GM12872 (cell line): Measurements from ENCODE around the gene SH3GL2.

Source experiments
- TF ChIP-seq, protein P1 (sequence below): IDR thresholded peaks from 3 replicates; pipeline ENCODE4 v1.5.1; 2011; ENCODE audit warnings: low read depth, mild to moderate bottlenecking, low read length, moderate library complexity; ENCODE audit not compliant: insufficient read depth

SH3GL2 gene

DNA sequence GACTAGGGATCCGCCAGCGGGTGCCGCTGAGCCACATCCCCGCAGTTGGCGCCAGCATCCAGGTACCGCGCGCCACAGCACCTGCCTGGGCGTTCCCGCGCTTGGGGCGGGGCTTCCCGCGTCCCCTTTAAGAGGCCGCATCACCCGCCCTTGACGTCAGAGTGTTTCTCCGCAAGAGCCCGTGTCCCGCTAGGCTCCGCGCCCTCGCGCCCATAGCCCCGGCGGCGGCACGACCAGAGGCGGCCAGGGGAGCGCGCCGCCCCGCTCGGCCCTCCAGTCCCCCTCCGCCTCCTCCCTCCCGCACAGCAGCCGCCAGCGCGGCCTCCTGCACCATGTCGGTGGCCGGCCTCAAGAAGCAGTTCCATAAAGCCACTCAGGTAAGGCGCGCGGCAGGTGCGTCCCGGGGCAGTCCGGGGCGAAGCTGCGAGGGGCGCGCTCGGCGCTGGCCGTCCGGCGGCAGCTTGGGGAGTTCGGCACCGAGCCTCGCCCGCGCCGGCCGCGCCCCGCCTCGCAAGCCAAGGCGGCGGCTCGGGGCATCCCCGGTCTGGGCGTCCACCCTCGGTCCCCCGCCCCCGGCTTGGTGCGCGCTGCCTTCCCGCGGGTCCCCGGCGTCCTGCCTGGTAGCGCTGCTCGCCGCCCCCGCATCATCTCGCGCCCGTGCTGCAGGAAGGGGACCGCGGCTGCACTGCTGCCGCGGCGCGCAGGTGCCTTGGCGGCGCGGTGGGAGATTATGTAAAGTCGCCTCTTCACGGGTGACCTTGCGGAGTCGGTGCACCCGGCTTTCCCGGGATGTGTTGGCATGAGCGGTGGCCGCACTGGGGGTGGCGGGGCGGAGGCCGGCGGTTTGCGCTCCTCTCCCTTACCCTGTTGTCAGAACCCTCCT lies at the start of gene SH3GL2:
TSS of gene SH3GL2 (plus strand) at position 156 of the 883 bp plus-strand sequence.
- TF ChIP-seq, protein P1, sequence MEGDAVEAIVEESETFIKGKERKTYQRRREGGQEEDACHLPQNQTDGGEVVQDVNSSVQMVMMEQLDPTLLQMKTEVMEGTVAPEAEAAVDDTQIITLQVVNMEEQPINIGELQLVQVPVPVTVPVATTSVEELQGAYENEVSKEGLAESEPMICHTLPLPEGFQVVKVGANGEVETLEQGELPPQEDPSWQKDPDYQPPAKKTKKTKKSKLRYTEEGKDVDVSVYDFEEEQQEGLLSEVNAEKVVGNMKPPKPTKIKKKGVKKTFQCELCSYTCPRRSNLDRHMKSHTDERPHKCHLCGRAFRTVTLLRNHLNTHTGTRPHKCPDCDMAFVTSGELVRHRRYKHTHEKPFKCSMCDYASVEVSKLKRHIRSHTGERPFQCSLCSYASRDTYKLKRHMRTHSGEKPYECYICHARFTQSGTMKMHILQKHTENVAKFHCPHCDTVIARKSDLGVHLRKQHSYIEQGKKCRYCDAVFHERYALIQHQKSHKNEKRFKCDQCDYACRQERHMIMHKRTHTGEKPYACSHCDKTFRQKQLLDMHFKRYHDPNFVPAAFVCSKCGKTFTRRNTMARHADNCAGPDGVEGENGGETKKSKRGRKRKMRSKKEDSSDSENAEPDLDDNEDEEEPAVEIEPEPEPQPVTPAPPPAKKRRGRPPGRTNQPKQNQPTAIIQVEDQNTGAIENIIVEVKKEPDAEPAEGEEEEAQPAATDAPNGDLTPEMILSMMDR = no peak

DNA sequence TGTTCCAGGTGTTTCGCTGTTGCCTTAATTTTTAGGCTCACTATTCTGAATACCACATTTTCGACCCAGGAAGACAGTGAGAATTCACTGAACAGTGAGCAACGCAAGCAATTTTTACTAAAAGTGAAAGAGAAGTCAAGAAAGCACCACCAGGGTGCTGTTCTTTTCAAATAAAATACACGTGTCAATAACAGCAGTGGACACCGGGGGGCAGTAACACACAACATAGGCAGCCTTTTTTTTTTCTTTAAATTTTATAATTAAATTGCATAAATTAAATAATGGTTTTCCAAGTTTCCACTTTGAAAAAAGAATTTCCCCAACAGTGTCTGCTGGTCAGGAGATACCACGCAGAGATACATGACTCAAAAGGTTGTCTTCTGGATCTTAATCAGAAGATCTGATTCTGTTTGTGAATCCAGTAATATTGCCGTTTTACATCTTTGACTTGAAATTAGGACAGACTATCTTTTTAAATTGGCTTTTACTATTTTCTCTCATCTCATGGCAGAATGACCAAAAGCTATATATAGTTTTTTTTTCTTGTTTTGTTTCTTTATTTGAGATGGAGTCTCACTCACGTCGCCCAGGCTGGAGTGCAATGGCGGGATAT lies 47.1 kb upstream of the SH3GL2 start:
- TF ChIP-seq, protein P1 = peak; percentile 55

DNA sequence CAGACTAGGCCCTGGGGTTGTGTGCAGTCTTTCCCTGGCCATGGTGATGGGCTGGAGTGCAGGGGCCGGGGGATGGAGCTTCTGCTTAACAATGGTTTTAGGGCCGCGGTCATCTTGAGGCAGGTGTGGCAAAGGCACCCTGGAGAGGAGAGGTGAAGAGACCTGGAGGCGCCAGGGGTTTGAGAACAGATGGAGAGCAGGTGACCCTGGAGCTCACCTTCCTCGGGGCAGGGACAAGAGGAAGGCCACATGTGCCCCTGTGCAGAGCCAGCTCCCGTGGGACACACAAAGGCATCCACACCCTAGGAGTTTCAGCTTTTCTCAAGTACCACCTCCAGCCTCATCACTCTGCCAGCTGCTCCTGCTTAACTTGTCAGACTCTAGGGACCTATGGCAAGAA lies 46.4 kb upstream of the SH3GL2 start:
- TF ChIP-seq, protein P1 = no peak

DNA sequence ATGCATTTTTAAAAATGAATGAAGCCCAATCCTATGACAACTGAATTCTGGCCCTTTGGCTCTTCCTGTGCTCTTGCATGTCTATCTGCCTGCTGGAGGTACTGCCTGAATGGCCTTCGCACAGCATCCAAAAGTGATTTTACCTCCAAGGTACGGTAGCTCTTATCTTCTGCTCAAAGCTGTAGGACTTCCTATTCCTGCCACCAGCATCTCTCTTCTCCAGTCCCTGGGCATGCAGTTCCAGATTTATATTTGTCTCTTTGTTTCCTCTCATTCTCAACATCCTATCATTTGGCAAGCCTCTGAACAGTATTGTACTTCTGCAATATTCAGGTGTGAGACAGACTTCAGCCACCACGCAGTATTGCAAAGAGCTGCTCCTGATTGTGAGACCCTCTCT lies 43.7 kb upstream of the SH3GL2 start:
- TF ChIP-seq, protein P1 = no peak

DNA sequence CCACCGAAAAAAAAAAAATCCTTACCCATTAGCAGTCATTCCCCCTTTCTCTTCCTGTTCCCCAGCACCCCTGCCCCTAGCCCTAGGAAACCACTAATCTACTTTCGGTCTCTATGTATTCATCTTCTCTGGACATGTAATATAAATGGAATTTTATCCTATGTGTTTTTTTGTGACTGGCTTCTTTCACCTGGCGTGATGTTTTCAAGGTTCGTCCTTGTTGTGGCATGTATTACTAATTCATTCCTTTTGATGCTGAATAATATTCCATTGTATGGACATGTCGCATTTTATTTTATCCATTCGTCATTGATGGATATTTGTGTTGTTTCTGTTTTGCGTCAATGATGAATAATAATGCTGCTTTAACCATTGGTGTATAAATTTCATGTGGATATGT lies 42.8 kb upstream of the SH3GL2 start:
- TF ChIP-seq, protein P1 = no peak

DNA sequence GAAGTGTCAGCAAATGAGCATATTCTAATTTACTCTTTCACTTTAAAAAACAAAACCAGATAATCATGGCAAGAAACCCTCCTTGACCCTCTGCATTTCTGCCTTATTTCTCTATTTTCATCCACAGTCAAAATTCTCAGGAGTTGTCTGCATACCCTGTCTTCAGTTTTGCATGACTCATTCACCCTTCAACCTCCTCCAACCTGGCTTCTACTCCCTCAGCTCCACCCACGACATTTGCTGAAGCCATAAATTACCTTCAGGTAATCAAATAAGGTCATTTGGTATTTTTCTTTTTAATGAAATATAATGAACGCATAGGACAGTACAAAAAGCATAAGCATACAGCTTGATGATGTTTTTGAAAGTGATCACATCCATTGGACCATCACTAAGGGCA lies 27.8 kb upstream of the SH3GL2 start:
- TF ChIP-seq, protein P1 = no peak

DNA sequence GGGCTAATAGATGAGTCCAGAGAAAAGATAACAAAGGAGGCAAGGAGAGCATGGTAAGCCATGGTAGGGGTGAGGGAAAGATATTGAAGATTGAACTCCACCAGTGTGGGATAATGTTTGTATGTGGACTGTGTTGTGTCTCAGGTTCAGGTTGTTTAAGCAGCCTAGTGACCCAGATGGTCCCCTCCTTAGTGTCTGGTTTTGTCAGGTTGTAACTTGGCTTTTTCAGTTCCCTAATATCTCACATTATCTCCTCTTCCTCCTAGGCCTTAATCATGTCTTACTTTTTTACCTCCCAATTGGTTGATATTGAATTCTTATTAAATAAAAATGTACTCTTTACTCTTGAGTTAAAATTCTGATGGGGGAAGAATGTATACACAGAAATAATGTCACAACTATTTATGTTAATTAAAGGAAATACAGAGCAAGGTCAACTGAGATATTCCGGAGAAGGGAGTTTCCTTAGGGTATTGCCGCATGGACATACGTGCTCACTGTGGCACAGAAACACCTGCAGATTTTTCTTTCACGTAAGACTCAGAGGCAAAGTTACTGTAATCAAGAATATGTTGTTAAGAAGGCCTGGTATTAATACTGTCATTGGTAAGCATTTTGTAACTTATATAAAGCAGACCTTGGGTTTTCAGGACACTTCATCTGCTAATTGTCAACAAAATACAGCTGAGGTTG lies 23.4 kb upstream of the SH3GL2 start:
- TF ChIP-seq, protein P1 = no peak
